GM15510 (cell line): ENCODE data around the gene CACNA2D2.

Source experiments
- POLR2A ChIP-seq: IDR thresholded peaks from 3 replicates; pipeline ENCODE4 v1.6.1; 2011; ENCODE audit warnings: borderline replicate concordance; ENCODE audit not compliant: insufficient read length; ENCODE audit errors: extremely low read depth

CACNA2D2 gene

DNA sequence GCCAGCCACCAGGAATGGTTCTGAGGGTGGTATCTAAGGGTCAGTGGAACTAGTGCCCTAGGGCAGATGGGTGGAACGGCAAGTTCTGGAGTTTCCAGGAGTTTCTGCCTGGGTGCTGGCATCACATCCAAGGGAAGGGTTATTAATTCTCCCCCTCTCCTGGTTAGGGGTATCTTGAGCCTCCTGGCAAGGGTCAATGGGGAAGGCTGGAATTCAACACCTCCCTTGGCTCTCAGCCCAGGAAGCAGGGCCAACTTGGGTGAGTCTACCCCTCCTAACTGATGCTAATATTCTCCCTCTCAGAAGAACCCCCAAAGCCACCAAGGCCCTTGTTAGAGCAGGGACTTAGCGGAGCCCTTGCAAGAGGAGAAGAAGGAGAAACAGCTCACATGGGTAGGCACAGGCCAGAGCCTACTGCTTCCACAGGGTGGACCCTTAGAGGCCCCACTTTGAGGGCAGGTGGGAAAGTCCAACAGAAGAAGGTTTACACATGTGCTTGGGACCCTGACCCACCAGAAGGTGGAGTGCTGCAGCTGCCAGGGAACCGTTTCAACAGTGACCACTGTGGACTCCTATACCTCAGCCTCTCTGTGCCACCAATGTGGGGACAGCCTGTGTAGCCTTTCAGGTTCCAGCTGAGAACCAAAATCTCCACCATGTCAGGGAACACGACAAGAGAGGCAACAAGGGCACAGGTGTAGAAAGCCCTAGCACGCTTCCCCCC, 147.4 kb downstream of the CACNA2D2 start:
- TF ChIP-seq POLR2A, result no peak

DNA sequence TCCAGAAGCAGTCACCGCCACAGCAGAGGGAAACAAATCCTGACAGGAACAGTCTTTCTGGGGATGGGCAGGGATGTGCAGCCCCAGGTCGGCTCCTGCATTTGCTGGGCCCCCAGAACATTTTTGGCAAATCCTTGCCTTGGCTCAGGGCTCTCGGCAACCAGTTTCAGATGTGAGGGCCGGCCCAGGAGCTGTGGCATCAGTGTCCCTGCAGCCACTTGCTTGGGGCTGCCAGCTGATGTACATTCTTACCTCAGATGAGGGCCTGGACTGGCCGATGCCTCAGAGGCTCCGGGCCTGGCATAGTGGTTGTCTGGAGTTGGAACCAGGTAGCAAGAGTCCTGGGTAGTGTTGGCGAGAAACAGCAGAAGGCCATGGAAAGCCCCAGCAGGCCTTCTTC, 148.6 kb downstream of the CACNA2D2 start:
- TF ChIP-seq POLR2A, result no peak

DNA sequence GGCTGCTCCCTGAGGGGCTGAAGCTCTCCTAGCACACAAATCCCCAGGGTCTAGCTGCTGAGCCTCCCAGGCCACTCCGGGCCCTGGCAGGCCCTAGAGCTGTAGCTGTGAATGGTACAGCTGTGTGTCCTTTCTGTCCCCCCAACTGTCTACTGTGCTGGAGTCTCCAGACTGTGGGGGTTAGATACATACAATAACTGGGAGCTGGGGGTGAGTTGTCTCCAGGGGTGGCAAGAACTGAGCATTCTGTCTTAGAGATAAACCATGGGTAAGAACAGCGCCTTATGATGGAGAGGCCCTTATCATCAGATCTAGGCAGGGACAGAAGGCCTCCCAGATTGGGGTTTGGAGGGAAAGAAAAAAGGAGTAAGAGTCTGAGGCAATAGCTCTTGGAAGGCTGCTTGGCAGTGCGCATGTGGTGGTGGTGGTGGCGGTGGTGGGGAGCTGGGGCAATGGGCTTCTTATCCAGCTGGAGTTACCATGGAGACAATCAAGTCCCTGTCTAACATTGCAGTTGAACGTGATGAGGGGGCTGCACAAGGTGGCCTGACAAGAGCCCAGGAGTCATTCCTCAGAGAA, 149.2 kb downstream of the CACNA2D2 start:
- no peak for TF ChIP-seq POLR2A

DNA sequence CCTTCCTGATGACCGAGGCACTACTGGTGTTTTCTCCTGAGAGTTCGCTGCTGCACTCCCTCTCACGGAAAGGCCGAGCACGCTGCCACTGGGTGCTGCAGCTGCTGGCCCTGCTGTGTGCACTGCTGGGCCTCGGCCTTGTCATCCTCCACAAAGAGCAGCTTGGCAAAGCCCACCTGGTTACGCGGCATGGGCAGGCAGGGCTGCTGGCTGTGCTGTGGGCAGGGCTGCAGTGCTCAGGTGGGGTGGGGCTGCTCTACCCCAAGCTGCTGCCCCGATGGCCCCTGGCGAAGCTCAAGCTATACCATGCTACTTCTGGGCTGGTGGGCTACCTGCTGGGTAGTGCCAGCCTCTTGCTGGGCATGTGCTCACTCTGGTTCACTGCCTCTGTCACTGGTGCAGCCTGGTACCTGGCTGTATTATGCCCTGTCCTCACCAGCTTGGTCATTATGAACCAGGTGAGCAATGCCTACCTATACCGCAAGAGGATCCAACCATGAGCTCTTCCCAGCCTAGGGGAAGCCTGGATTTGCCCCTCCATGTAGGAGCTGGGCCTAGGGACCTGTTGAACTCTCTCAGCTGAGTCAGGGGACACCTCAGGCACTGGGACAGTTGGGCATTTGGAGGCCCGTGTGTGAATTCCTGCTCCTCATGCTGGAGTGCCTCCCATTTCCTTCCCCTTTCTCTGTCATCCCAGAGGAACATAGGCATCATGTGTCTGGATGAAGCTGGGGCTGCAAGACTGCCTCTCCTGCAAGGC, 150.0 kb downstream of the CACNA2D2 start:
- TF ChIP-seq POLR2A, result no peak

DNA sequence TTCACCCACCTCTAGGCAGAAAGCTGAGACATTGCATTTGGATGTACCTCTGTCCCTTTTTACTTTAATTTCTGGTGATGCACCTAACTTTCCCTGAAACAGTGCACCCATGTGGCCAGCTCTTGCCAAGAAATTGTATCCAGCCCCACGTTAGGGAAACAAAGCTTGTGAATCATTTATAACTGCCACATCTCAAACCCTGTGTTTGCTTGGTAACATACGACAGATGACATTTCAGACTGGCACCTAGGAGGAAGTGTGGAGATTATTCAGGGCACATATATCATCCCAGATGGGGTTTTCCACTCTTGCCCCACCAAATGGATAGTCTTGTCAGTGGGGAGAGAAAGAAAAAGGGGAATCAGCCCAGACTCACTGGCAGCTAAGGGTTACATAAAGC, 150.7 kb downstream of the CACNA2D2 start:
- TF ChIP-seq POLR2A, result no peak

DNA sequence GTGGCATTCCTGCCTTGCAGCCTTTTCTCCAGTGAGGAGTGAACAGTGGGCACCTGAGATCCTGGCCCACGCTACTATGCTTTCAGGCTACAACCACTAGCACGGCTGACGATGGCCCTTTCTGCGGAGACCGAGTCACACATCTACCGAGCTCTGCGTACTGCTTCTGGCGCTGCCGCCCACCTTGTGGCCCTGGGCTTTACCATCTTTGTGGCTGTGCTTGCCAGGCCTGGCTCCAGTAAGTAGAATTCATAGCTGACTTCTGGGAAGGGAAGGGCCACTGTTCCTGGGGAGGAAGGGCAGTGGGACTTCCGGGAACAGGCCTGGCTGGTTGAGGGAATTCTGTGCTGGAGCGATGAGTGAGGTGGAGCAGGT, 152.1 kb downstream of the CACNA2D2 start:
- TF ChIP-seq POLR2A, result no peak

DNA sequence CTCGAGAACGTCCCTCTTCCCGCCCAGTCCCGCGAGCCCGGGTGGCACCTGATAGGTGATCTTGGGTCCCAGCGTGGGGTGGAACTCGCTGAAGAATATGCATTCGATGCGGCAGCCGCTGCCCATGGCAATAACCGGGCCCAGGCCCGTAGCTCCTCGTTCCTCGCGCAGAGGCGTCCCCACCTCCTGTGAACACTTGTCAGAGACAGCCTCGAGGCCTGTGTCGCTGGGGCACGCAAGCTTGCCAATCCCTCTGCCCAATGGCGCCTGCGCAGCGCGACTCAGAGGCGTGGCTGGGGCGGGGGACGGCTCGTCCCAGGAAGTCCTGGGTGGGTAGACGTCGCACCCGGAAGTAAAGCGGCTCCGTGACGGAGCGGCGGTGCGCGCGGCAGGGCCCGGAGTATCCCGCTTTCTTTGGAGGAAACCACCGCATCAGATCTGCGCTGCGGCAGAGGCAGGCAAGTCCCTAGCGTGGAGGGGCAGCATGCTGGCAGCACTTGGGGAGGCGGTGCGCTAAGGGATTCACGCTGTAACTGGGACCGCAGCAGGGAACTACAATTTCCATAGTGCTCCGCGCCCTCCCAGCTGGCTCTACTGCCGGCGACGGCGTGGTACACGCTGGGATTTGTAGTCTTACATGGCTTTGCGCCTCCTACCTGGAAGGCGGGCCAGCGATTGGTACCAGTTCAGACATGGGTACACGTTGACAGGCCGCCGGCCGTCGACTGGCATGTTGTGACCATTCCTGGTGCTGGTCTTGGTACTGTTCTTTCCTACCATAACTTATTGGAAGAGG, 152.7 kb downstream of the CACNA2D2 start, which contains the start of the genes CYB561D2 and NPRL2:
Gene CYB561D2 (plus strand): TSS at position 336 of the 796 bp plus-strand sequence. CDS start 572 bp downstream, outside the sequence.
Gene NPRL2 (minus strand): TSS at position 249 of the 796 bp plus-strand sequence. CDS start 123 bp downstream, at position 126.
- TF ChIP-seq POLR2A, result peak; percentile 95

DNA sequence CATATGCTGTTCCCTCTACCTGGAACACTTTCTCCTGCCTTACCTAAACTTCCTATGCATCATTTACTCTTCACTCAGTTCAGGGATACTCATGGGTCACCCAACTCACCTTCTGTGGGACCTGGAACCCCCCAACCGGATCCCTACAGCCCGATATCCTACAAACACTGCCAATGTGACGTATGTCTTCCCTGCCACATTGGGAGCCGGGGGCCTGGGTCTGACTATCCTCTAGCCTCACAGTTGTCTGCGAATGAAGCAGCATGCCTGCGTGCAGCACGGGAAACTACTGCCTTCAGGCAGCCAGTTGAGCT, 153.3 kb downstream of the CACNA2D2 start:
- TF ChIP-seq POLR2A, result no peak

DNA sequence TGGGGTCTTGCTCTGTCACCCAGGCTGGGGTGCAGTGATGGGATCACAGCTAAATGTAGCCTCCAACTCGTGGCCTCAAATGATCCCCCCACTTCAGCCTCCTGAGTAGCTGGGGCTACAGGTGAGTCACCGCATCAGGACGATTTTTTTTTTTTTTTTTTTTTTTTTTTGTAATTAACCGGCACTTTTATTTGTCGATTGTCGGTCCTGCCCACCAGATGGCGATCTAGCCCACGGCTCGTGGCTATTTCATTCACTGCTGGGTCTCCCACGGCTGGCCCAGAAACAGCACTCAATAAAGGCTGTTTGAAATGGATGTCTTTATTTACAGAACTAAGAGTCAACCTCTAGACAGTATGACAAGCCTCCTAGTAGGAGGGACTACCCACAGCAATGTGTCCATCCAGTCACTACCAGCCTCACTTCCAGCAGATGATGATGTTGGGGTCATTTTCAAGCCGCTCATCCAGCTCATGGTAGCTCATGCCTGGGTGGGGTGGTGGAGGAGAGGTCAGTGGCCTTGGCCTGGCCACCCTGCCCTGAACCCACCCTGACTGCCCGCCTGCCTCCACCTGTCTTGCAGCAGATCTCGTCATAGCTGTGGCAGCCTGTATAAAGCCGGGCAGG, 156.1 kb downstream of the CACNA2D2 start:
- TF ChIP-seq POLR2A, result no peak

DNA sequence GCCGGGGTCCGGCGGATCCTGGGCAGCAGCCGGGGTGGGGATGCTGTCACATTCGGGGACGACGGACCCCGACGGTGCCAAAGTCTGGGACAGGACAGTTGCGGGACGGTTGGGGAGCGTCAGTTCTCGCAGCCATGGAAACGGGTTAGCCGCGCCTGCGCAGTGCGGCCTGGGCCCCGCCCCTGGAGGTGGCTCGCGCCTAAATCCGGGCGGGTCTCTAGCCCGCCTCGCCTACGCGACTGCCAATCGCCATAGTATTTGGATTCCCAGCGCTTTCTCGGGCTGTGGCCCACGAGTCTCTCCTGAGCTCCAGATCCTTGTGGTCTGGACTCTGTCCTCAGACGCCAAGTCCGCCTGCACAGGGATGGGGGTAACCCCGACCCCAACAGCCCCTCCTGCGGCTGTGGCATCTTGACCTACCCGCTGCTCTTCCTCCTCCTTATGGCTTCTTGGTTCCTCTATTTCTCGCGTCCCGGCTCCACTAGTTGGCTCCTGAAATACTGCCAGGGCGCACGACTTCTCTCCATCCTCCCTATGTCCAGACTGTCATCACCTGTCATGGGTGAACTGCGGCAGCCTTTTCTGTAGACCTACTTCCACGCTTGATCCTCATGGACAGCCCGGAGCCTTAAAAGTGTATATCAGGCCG, 157.7 kb downstream of the CACNA2D2 start, which contains the start of gene ZMYND10:
Gene ZMYND10 (minus strand): TSS at position 147 of the 649 bp plus-strand sequence. CDS start 153 bp downstream, outside the sequence.
- no peak for TF ChIP-seq POLR2A

DNA sequence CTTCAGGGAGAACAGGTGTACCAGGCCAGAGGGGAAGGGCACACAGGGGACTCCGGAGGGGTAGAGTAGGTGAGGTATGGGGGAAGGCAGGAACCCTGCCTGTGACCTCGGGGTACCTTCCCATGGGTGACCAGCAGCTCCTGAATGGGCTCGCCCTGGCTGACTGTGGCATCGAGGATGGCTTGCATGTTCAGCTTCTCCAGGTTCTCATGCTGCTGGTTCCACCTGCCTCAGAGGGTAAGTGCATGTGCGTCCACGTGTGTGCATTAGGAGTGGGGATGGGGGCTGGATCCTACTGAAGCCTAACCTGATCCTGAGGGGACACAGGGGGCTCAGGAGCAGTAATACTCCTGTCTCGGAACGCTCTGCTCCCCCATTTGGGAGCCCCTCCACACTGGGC, 158.4 kb downstream of the CACNA2D2 start:
- TF ChIP-seq POLR2A, result no peak

DNA sequence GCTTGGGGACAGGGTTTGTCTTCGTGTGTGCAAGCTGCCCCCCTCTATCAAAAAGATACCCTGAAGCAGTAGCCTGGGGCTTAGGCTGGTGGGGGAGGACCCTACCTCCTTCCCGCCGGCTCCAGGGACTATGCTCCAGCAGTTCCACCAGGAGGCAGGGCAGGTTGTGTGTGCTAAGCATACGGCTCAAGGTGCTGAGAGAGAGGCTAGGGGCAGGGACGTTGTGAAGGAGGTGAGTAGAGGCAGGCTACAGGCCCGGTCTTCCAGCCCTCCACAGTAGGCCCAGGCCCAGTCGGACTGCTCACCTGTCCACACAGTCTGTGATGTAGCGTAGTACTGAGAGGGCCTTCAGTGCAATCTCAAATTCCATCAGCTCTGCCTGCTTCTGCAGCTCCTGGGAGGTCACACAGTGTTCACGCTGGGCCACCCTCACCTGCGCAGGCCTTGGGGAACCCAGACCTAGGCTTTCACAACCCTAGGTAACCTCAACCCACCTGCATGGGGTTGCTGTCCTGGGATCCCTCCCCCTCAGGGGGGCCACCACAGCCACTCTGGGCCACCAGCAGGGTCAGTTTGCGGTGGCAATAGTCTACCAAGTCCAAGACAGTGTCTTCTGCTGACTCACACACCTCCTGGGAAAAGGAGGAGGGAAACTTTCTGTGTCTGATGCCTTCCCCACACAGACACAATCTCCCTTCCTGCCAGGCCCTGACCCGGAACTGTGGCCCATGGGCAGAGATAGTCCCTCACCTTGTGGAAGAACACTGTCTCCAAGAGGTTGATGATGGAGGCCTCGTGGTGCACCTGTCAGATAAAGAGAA, 160.4 kb downstream of the CACNA2D2 start:
- TF ChIP-seq POLR2A, result no peak
